ENCODE measurements around the gene LRRC7.

- TF ChIP-seq CTCF (IDR thresholded peaks at IDR 0.05; ENCODE audit: poor library complexity) = no peak
- TF ChIP-seq EZH2phosphoT487 (IDR thresholded peaks at IDR 0.05; ENCODE audit: low read depth, severe bottlenecking, unreplicated experiment) = no peak
These were observed 578.8 kb downstream of the LRRC7 start for GRCh38 chr1:70146488-70146887.
